Measurements from ENCODE around the gene TATDN2.

The TATDN2 gene

DNA sequence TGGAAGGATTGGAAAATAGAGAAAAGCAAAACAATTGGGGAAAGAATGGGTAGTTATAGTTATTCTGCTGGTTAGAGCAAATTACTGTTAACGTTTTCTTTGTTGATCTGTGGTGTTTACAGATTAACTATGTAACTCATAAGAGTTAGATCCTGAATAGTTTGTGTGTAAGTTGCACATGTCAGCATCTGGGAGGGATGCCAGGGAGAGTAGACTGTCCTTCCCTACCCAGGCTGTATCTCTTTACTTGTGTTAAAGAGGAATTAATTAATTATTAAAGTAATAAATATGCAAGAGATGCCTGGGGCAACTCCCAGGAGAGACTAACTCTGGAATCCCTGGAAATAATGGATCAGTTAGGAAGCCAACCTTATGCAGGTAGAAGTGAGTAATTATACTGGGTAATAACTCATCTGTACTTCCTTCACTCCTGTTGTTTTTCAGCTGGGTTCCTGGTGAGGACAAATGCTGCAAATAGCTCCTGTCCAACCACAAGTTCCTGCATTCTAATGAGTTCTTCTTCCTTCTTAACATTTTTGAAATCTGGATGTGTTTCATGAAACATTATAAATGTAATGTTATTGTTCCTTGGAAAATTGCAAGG lies 25.5 kb downstream of the TATDN2 start:
- peak overlapping the region; percentile 61 for H3K27ac Mint-ChIP-seq
- peaks cover 73% of the 10 kb centered on the region for H3K36me3 Mint-ChIP-seq (ENCODE audit: low read depth)
- no peak overlapping the region for H3K4me3 Mint-ChIP-seq
- H3K27me3 Mint-ChIP-seq, result no peaks in the 10 kb centered on the region
- no peaks in the 10 kb centered on the region for H3K9me3 Mint-ChIP-seq
- H3K4me1 Mint-ChIP-seq (ENCODE audit: low read depth), result peaks cover 40% of the 10 kb centered on the region

DNA sequence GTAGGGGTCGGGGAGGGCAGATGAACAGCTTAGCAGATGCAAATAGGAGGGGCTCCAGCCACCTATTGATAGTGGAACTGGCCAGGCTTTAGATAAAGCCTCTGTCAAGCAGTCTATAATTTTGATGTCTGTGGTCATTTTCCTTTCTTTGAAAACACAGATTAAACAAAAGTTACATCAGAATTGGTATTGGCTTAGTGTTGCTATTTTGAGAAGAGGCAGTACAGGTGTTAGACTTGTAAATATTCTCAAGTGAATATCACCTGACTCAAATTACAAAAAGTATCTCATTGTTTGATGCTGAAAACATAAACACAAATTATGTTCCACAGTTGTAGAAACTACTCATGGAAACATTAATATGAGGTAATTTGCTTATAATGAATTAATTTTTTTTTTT lies 26.3 kb downstream of the TATDN2 start:
- Mint-ChIP-seq H3K4me1 (ENCODE audit: low read depth) (peaks cover 46% of the 10 kb centered on the region), H3K4me3 (no peak overlapping the region), H3K27ac (peak overlapping the region; percentile 61)

DNA sequence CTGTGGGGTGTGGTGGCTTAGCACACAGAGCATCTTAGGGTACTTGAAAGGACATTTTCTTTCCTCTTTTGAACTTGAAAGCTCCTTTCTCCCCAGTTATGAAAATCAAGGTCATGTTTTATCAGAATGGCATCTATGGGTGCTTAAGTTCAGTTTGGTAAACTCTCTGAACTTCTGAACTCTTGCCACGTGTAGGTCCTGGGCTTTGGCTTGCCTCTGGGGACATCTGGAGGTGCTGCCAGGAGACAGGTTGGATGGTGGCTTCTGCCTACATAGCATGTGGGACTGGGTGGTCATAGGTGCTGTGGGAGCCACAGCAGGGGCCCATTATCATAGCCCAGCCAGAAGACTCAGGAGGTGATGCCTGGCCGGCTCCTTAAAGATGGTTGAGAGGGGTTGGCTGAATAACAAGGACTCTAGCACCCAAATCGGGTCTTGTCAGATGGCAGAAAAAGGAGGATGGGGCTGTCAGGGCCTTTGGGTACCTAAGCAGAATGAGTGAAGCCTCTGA lies 28.9 kb downstream of the TATDN2 start:
- Mint-ChIP-seq H3K9me3 (no peaks in the 10 kb centered on the region), H3K4me3 (no peak overlapping the region), H3K27me3 (no peaks in the 10 kb centered on the region), H3K4me1 (ENCODE audit: low read depth) (peaks cover 61% of the 10 kb centered on the region), H3K36me3 (ENCODE audit: low read depth) (peaks cover 59% of the 10 kb centered on the region), H3K27ac (peak overlapping the region; percentile 36)

More for the DNA sequence above, 26.3 kb downstream of the TATDN2 start:
- Mint-ChIP-seq H3K36me3 (ENCODE audit: low read depth) (peaks cover 72% of the 10 kb centered on the region), H3K9me3 (no peaks in the 10 kb centered on the region), H3K27me3 (no peaks in the 10 kb centered on the region)

DNA sequence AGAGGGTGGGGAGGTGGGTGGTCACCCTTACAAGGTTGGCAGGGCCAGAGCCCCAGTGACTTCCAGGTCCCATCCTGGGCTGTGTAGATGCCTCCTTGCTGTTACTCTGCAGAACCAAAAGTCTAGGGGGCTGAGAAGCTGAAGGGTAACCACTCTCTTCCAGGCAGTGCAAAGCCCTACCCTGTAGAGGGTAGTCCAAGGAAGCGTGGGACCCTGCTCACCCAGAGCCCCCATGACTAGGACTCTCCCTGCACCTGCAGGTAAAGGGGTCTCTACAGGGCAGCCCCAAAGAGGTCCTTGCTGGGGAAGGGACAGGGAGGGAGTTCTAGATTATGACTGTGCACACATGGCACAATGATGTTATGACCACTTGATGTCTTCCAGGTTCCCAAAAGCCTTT lies 30.2 kb downstream of the TATDN2 start:
- Mint-ChIP-seq H3K36me3 (ENCODE audit: low read depth) (peaks cover 61% of the 10 kb centered on the region), H3K9me3 (no peaks in the 10 kb centered on the region), H3K27ac (no peak overlapping the region), H3K27me3 (no peaks in the 10 kb centered on the region), H3K4me3 (no peak overlapping the region), H3K4me1 (ENCODE audit: low read depth) (peaks cover 58% of the 10 kb centered on the region)

DNA sequence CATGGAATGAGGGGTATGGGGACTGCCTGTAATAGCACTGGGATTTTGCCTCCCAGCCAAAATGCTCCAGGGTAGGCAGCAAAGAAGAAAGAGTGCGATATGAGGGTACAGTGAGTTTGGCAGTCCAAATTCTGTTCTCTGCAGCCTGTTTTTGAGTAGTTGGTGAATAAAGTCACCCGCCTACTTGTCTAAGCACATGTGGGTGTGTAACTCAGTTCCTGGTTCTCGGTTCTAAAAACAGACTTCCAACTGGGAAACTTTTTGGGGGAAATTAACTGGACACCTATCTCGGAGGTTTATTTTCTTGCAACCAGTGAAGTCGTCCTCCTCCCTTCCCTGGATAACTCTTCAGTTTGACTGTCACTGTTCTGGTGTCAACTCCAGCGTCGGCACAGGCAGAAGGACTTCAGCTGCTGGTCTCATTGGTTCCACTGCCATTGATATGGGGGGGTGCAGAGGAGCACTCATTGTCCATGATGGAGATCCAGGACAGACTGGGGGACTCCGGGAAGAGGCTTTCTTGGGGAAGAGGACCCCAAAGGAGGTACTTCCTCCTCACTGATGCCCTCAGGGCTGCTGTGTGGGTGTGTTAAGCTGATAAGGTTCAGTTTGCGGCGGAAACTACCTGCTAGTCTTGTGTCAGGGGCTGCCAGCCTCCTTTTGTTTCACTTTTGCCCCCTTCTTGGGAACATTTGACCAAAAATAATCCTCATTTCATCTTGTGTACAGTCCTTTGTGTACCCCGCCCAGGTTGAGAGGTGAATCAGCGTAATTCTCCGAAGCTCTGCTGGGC lies 31.3 kb downstream of the TATDN2 start:
- Mint-ChIP-seq H3K27ac (peak overlapping the region; percentile 49), H3K9me3 (no peaks in the 10 kb centered on the region), H3K36me3 (ENCODE audit: low read depth) (peaks cover 60% of the 10 kb centered on the region), H3K27me3 (no peaks in the 10 kb centered on the region), H3K4me1 (ENCODE audit: low read depth) (peaks cover 59% of the 10 kb centered on the region), H3K4me3 (no peak overlapping the region)

DNA sequence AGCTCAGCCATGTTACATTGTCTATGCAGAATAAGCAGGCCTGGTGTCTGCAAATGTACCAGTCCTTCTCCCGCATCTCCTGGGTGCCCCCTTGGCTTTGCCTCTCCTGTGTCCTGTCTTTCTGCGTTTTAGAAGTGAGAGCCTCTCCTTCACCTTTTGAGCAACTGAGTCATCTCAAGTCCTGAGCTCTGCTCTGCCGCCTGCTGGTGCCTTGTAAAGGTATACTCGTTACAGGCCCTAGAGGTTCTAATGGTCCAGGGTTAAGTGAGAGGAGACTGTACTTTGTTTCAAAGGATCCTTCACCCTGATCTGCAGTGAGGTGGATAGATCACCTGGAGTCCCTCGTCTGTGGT lies 31.9 kb downstream of the TATDN2 start:
- Mint-ChIP-seq H3K27ac (peak overlapping the region; percentile 49), H3K36me3 (ENCODE audit: low read depth) (peaks cover 63% of the 10 kb centered on the region), H3K4me3 (no peak overlapping the region), H3K9me3 (no peaks in the 10 kb centered on the region), H3K27me3 (no peaks in the 10 kb centered on the region), H3K4me1 (ENCODE audit: low read depth) (peaks cover 63% of the 10 kb centered on the region)

DNA sequence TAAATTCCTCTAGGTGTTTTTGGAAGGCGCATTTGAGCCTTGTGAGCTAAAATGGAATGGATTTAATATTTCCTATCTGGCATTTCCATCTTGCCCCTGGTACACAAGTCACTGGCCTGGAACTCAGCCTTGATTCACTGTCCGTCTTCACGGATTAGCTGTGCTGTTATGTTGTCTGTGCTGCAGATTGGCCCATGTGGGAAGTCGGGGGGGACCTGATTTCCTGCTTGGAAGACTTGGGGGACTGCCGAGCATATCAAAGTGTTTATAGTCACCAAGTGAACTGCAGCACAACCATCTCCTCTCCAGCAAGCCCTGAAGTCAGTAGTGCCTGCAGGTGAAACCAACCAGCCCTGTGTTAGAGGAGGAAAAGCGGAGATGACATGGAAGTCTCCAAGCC lies 32.3 kb downstream of the TATDN2 start:
- Mint-ChIP-seq H3K9me3 (no peaks in the 10 kb centered on the region), H3K36me3 (ENCODE audit: low read depth) (peaks cover 65% of the 10 kb centered on the region), H3K27me3 (no peaks in the 10 kb centered on the region), H3K4me3 (no peak overlapping the region), H3K27ac (no peak overlapping the region), H3K4me1 (ENCODE audit: low read depth) (peaks cover 64% of the 10 kb centered on the region)

GRCh38 chr3:10281951-10282350 lies 33.7 kb downstream of the TATDN2 start:
- Mint-ChIP-seq H3K9me3 (no peaks in the 10 kb centered on the region), H3K36me3 (ENCODE audit: low read depth) (peaks cover 68% of the 10 kb centered on the region), H3K27me3 (no peaks in the 10 kb centered on the region), H3K4me1 (ENCODE audit: low read depth) (peaks cover 61% of the 10 kb centered on the region), H3K27ac (peak overlapping the region; percentile 42), H3K4me3 (no peak overlapping the region)

GRCh38 chr3:10283638-10284037 lies 35.4 kb downstream of the TATDN2 start:
- no peak overlapping the region for H3K27ac Mint-ChIP-seq
- peaks cover 54% of the 10 kb centered on the region for H3K36me3 Mint-ChIP-seq (ENCODE audit: low read depth)
- H3K4me3 Mint-ChIP-seq, result no peak overlapping the region
- no peaks in the 10 kb centered on the region for H3K27me3 Mint-ChIP-seq
- no peaks in the 10 kb centered on the region for H3K9me3 Mint-ChIP-seq
- H3K4me1 Mint-ChIP-seq (ENCODE audit: low read depth), result peaks cover 61% of the 10 kb centered on the region

DNA sequence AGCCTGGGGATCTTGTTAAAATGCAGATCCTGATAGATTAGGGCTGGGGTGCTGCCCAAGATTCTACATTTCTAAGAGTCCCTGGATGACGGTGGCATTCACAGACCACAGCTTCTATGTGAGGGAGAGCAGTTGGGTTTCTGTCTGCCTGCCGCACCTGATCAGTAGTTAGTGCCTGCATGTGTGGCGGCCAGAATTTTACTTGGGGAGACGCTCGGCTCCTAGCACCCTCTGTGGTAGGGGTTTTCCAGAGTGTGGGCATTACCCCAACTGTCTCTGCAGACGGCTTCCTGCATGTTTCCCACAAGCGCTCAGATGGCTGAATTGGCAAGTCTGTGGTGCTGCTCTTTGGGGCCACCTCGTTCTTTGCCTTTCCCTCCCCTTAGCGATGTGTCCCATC lies 36.2 kb downstream of the TATDN2 start:
- Mint-ChIP-seq H3K9me3 (no peaks in the 10 kb centered on the region), H3K27me3 (no peaks in the 10 kb centered on the region), H3K27ac (peak overlapping the region; percentile 18), H3K36me3 (ENCODE audit: low read depth) (peaks cover 53% of the 10 kb centered on the region), H3K4me1 (ENCODE audit: low read depth) (peaks cover 54% of the 10 kb centered on the region), H3K4me3 (no peak overlapping the region)

GRCh38 chr3:10285272-10286132 lies 37.2 kb downstream of the TATDN2 start:
- H3K4me3 Mint-ChIP-seq, result no peak overlapping the region
- H3K36me3 Mint-ChIP-seq (ENCODE audit: low read depth), result peaks cover 48% of the 10 kb centered on the region
- no peaks in the 10 kb centered on the region for H3K27me3 Mint-ChIP-seq
- no peaks in the 10 kb centered on the region for H3K9me3 Mint-ChIP-seq
- H3K4me1 Mint-ChIP-seq (ENCODE audit: low read depth), result peaks cover 44% of the 10 kb centered on the region
- H3K27ac Mint-ChIP-seq, result peak overlapping the region; percentile 18

GRCh38 chr3:10286133-10286524 lies 37.9 kb downstream of the TATDN2 start:
- Mint-ChIP-seq H3K27ac (no peak overlapping the region), H3K27me3 (no peaks in the 10 kb centered on the region), H3K9me3 (no peaks in the 10 kb centered on the region), H3K4me1 (ENCODE audit: low read depth) (peaks cover 38% of the 10 kb centered on the region), H3K4me3 (no peak overlapping the region), H3K36me3 (ENCODE audit: low read depth) (peaks cover 48% of the 10 kb centered on the region)

GRCh38 chr3:10286596-10287295 lies 38.5 kb downstream of the TATDN2 start:
- Mint-ChIP-seq H3K9me3 (no peaks in the 10 kb centered on the region), H3K36me3 (ENCODE audit: low read depth) (peaks cover 48% of the 10 kb centered on the region), H3K4me3 (no peak overlapping the region), H3K4me1 (ENCODE audit: low read depth) (peaks cover 38% of the 10 kb centered on the region), H3K27ac (no peak overlapping the region), H3K27me3 (no peaks in the 10 kb centered on the region)

GRCh38 chr3:10287936-10288574 lies 39.8 kb downstream of the TATDN2 start:
- H3K9me3 Mint-ChIP-seq, result no peaks in the 10 kb centered on the region
- peaks cover 43% of the 10 kb centered on the region for H3K4me1 Mint-ChIP-seq (ENCODE audit: low read depth)
- no peak overlapping the region for H3K27ac Mint-ChIP-seq
- no peak overlapping the region for H3K4me3 Mint-ChIP-seq
- H3K27me3 Mint-ChIP-seq, result no peaks in the 10 kb centered on the region
- peaks cover 47% of the 10 kb centered on the region for H3K36me3 Mint-ChIP-seq (ENCODE audit: low read depth)

Data from stimulated activated naive CD8-positive, alpha-beta T cell treated with anti-CD3 and anti-CD28 coated beads, Interleukin-15, Interleukin-2, amounts not matched to agents 100 ng/mL and 50 ng/mL, for 24 hours (primary cell).